NB4 (cell line): ENCODE results near the gene ATXN1.

Experiments used
- DNase-seq: peaks from one replicate; pipeline ENCODE4 v3.0.0; 2010; ENCODE audit warnings: low read depth
- H3K4me3 ChIP-seq: one replicate; pipeline ENCODE4 v1.5.1; 2011; ENCODE audit warnings: mild to moderate bottlenecking, low read depth, low read length, moderate library complexity
- CTCF ChIP-seq: IDR thresholded peaks from one replicate; pipeline ENCODE4 v1.5.1; 2012; ENCODE audit warnings: low read depth, low read length
- MYC ChIP-seq: IDR thresholded peaks from 2 replicates; pipeline ENCODE4 v1.6.1; 2011; ENCODE audit warnings: low read depth, low read length
- POLR2A ChIP-seq: IDR thresholded peaks from 2 replicates; pipeline ENCODE4 v1.6.1; 2011; ENCODE audit warnings: mild to moderate bottlenecking; ENCODE audit not compliant: insufficient read length; ENCODE audit errors: extremely low read depth
- TF ChIP-seq, protein P1 (sequence below): IDR thresholded peaks from 2 replicates; pipeline ENCODE4 v1.6.1; 2011; ENCODE audit warnings: low read depth, low read length

The ATXN1 gene

GRCh38 chr6:16769131-16769985 is 8.1 kb upstream of the ATXN1 start:
- no peak overlapping the region for H3K4me3 ChIP-seq
- TF ChIP-seq, protein P1, sequence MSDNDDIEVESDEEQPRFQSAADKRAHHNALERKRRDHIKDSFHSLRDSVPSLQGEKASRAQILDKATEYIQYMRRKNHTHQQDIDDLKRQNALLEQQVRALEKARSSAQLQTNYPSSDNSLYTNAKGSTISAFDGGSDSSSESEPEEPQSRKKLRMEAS = peak; percentile 88
- TF ChIP-seq MYC (peak; percentile 73), CTCF (no peak), POLR2A (no peak)
- peak; percentile 95 for DNase-seq

DNA sequence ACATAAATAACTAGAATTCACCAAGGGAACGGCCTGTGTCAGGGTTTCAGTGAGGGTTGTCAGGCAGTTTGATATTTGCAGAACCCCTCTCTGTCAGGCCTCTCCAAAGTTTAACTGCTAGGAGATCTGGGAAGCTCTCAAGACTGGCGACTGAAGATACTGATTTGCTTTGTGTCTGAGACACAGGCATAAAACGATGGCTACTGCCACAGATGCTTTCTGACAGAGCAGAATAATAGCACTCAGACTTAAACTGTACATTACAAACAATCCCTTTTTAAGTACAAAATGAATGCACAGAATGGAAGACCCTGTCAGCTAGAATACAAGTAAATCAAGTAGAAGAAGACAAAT is 7.2 kb upstream of the ATXN1 start:
- no peak for TF ChIP-seq CTCF
- no peak for TF ChIP-seq POLR2A
- no peak for TF ChIP-seq MYC
- TF ChIP-seq, protein P1 = no peak
- no peak overlapping the region for H3K4me3 ChIP-seq
- no peak for DNase-seq

- TF ChIP-seq MYC (no peak), POLR2A (no peak), CTCF (no peak)
- TF ChIP-seq, protein P1 = no peak
- H3K4me3 ChIP-seq = no peak overlapping the region
- DNase-seq = no peak
Observed at GRCh38 chr6:16767765-16768476, 6.7 kb upstream of the ATXN1 start.

DNA sequence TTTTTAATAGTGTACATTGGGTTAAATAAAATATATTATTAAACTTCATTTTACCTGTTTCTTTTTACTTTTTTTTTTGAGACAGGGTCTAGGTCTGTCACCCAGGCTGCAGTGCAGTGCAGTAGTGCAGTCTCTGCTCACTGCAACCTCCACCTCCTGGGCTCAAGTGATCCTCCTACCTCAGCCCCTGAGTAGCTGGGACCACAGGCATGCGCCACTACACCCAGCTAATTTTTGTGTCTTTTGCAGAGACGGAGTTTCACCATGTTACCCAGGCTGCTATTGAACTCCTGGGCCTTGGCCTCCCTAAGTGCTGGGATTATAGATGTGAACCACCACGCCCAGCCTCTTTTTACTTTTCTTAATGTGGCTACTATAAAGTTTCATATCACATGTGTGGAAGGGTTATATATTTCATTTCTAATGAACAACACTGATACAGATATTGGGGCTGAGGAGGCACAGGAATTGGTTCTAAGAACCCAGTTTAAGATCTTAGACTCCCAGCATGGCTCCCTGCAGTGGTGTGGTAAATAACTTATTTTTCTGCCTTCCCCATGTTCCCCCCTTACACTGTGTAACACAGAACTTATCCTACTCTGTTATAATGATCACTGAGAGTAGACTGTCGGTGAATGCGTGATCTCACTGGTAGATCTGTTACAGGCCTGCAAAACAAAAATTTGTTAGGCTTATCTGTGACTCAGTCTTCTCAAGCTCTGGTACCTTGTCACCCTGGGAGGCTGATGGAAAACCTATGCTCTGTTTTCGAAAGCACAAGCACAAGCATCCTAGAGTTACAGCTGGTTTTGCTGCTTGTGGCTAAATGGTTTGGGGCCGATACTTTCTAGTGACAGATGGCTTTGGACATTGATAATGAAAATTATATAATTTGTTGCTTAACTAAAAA is 5.8 kb upstream of the ATXN1 start:
- H3K4me3 ChIP-seq = no peak overlapping the region
- no peak for DNase-seq
- TF ChIP-seq CTCF (no peak), POLR2A (no peak), MYC (no peak)
- TF ChIP-seq, protein P1 = no peak

- TF ChIP-seq, protein P1 = no peak
- no peak for TF ChIP-seq POLR2A
- TF ChIP-seq CTCF = no peak
- TF ChIP-seq MYC = no peak
- DNase-seq = peak; percentile 40
- no peak overlapping the region for H3K4me3 ChIP-seq
Observed at GRCh38 chr6:16766043-16766536, 4.8 kb upstream of the ATXN1 start.
